Measurements from ENCODE around the gene TP53I13. TPM values are rescaled to one million over a fixed set of nuclear protein-coding genes. Genes with fewer than 3 reads are reported as not detected.

The TP53I13 gene
- total and polyA plus RNA-seq, 10 donors = 39.5 to 209 (median 72.0) TPM

- Histone ChIP-seq H3K9me3 (no peaks in the 10 kb centered on the region), H3K4me1 (peaks cover 6 to 70% (median 32%) of the 10 kb centered on the region in 6 donors), H3K27ac (no peak overlapping the region), H3K27me3 (replicated peaks in 1 of 7) (no peaks in the 10 kb centered on the region), H3K36me3 (peaks cover 0 to 90% (median 52%) of the 10 kb centered on the region in 6 donors), H3K4me3 (no peak overlapping the region)
- peak; percentile 77 for DNase-seq
- TF ChIP-seq CTCF (IDR thresholded peaks at IDR 0.05 in 8 of 11, conservative IDR thresholded peaks at IDR 0.05 in 3 of 11) (no peak), POLR2A (IDR thresholded peaks at IDR 0.05) (no peak), POLR2AphosphoS5 (IDR thresholded peaks at IDR 0.05) (peak in 1 of 3 donors; percentile 45)
- intact Hi-C loops (cut with DNase I; ENCODE audit: low total_unique reads) = no loop called here
- WGBS, 5 donors = 91 to 95% (median 93%) methylated on average over 21 to 28 of the region's 28 CpGs
These were observed 7.2 kb downstream of the TP53I13 start for GRCh38 chr17:29575511-29576213.

GRCh38 chr17:29576214-29577000 lies 7.9 kb downstream of the TP53I13 start:
- peaks cover 6 to 74% (median 31%) of the 10 kb centered on the region in 6 donors for H3K4me1 ChIP-seq
- H3K27me3 ChIP-seq (replicated peaks in 1 of 7) = no peaks in the 10 kb centered on the region
- DNase-seq = peak; percentile 75
- WGBS, 5 donors = 90 to 96% (median 94%) methylated on average over 9 to 37 of the region's 37 CpGs
- no peak for TF ChIP-seq POLR2A (IDR thresholded peaks at IDR 0.05)
- TF ChIP-seq CTCF (IDR thresholded peaks at IDR 0.05 in 8 of 11, conservative IDR thresholded peaks at IDR 0.05 in 3 of 11) = no peak
- no peak for TF ChIP-seq POLR2AphosphoS5 (IDR thresholded peaks at IDR 0.05)
- no peaks in the 10 kb centered on the region for H3K9me3 ChIP-seq
- H3K27ac ChIP-seq = no peak overlapping the region
- peaks cover 0 to 97% (median 58%) of the 10 kb centered on the region in 6 donors for H3K36me3 ChIP-seq
- H3K4me3 ChIP-seq = no peak overlapping the region
- intact Hi-C loops (cut with DNase I; ENCODE audit: low total_unique reads) = no loop called here

- Histone ChIP-seq H3K27me3 (replicated peaks in 1 of 7) (no peaks in the 10 kb centered on the region), H3K4me3 (no peak overlapping the region), H3K27ac (peak overlapping the region in 1 of 8 donors; percentile 31), H3K4me1 (peaks cover 6 to 69% (median 28%) of the 10 kb centered on the region in 6 donors), H3K36me3 (peaks cover 0 to 98% (median 64%) of the 10 kb centered on the region in 6 donors), H3K9me3 (no peaks in the 10 kb centered on the region)
- intact Hi-C loops (cut with DNase I; ENCODE audit: low total_unique reads) = no loop called here
- no peak for TF ChIP-seq POLR2A (IDR thresholded peaks at IDR 0.05)
- TF ChIP-seq CTCF (IDR thresholded peaks at IDR 0.05 in 8 of 11, conservative IDR thresholded peaks at IDR 0.05 in 3 of 11) = no peak
- TF ChIP-seq POLR2AphosphoS5 (IDR thresholded peaks at IDR 0.05) = no peak
- peak; percentile 56 for DNase-seq
- 90 to 99% (median 96%) methylated on average over 5 to 9 of the region's 9 CpGs for WGBS, 5 donors
These were observed 8.5 kb downstream of the TP53I13 start for GRCh38 chr17:29577001-29577370.

All from spleen (tissue), 11 donors.